Cardiac muscle cell (in vitro differentiated cells and primary cell): Measurements from ENCODE around the gene CAMTA2. TPM values are rescaled to one million over a fixed set of nuclear protein-coding genes. Genes with fewer than 3 reads are reported as not detected.
"Not testable (repeated sequence)": the region's sequence is repeated elsewhere in the genome, so short reads cannot be mapped to it uniquely, and the experiment has no call there.

Experiments
- DNase-seq, 2 donors: peaks; one replicate each; pipeline versions ENCODE4 v3.0.0 to v3.0.0-alpha.2; 2010 to 2017; ENCODE audit warnings: low read depth in 1 of 2, low spot score in 1 of 2
- H3K27ac ChIP-seq: fragments of 200-600 bp; sonication (generic); 2 replicates; pipeline ENCODE4 v1.5.1; 2016
- H3K27me3 ChIP-seq: fragments of 200-600 bp; sonication (generic); 2 replicates; pipeline ENCODE4 v1.6.0; 2016; ENCODE audit warnings: control low read depth
- H3K36me3 ChIP-seq: fragments of 200-600 bp; sonication (generic); 2 replicates; pipeline ENCODE4 v1.5.1; 2016; ENCODE audit warnings: control low read depth
- H3K4me1 ChIP-seq: fragments of 200-600 bp; sonication (generic); 2 replicates; pipeline ENCODE4 v1.8.1; 2017; ENCODE audit warnings: low read depth, mild to moderate bottlenecking, mixed run types
- H3K4me3 ChIP-seq: fragments of 200-600 bp; sonication (generic); 2 replicates; pipeline ENCODE4 v1.5.1; 2016; ENCODE audit warnings: mild to moderate bottlenecking
- H3K9me3 ChIP-seq: fragments of 200-600 bp; sonication (generic); 2 replicates; pipeline ENCODE4 v1.5.1; 2017; ENCODE audit warnings: low read depth, mild to moderate bottlenecking, control low read depth
- CTCF ChIP-seq: IDR thresholded peaks from 2 replicates; pipeline ENCODE4 v1.5.1; 2012; ENCODE audit warnings: low read depth, mild to moderate bottlenecking, low read length
- polyA plus RNA-seq: library from polyadenylated mRNA; unstranded; fragments of >200 nt; fragmentation: Nextera tagmentation; extraction: Ambion mirVana; gene quantifications from 2 replicates; pipeline ENCODE4 v1.2.1, GENCODE V29; 2016
- total RNA-seq: library from RNA; depleted of rRNA; stranded (reverse); fragments of >200 nt; gene quantifications from 2 replicates; pipeline ENCODE4 v1.2.3, GENCODE V29; 2016

Gene CAMTA2
- total and polyA plus RNA-seq, 2 experiments from 2014 or later = 11.6 to 18.3 TPM

DNA sequence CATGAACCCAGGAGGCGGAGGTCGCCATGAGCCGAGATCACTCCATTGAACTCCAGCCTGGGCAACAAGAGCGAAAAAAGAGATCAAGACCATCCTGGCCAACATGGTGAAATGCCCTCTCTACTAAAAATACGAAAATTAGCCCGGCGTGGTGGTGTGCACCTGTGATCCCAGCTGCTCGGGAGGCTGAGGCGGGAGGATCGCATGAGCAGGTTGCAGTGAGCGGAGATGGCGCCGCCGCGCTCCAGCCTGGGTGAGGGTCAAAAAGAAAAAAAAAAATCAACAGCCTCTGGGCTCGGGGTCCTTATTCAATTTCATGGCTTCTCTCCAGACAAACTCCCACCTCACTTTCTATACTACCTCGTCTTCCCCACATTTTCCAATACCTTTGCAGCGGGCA, 58.6 kb downstream of the CAMTA2 start:
- H3K27ac ChIP-seq = no peak overlapping the region
- no peaks in the 10 kb centered on the region for H3K4me1 ChIP-seq
- H3K27me3 ChIP-seq = no peaks in the 10 kb centered on the region
- no peaks in the 10 kb centered on the region for H3K9me3 ChIP-seq
- H3K36me3 ChIP-seq = no peaks in the 10 kb centered on the region
- H3K4me3 ChIP-seq = no peak overlapping the region
- TF ChIP-seq CTCF = no peak
- DNase-seq = no peak

GRCh38 chr17:4926577-4927335, 60.7 kb downstream of the CAMTA2 start:
- not testable (repeated sequence) for H3K27ac ChIP-seq, H3K27me3 ChIP-seq, H3K4me3 ChIP-seq, H3K4me1 ChIP-seq, DNase-seq, H3K9me3 ChIP-seq, H3K36me3 ChIP-seq

DNA sequence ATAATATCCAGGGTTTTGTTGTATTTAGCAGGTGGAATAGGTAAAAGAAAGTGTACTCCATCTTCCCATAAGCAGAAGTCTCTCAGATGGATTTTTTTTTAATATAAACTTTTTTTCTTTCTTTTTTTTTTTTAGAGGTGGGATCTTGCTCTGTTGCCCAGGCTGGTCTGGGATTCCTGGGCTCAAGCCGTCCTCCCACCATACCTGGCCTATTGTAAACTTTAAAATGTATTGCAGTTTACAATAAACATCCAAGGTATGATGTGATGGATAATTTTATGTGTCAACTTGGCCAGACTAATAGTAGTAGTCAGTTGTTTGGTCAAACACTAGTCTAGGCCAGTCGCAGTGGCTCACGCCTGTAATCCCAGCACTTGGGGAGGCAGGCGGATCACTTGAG, 66.2 kb downstream of the CAMTA2 start:
- no peak overlapping the region for H3K27ac ChIP-seq
- DNase-seq = no peak
- H3K4me1 ChIP-seq = peaks cover 7% of the 10 kb centered on the region
- H3K9me3 ChIP-seq = no peaks in the 10 kb centered on the region
- H3K4me3 ChIP-seq = no peak overlapping the region
- no peak for TF ChIP-seq CTCF
- no peaks in the 10 kb centered on the region for H3K27me3 ChIP-seq
- H3K36me3 ChIP-seq = no peaks in the 10 kb centered on the region

DNA sequence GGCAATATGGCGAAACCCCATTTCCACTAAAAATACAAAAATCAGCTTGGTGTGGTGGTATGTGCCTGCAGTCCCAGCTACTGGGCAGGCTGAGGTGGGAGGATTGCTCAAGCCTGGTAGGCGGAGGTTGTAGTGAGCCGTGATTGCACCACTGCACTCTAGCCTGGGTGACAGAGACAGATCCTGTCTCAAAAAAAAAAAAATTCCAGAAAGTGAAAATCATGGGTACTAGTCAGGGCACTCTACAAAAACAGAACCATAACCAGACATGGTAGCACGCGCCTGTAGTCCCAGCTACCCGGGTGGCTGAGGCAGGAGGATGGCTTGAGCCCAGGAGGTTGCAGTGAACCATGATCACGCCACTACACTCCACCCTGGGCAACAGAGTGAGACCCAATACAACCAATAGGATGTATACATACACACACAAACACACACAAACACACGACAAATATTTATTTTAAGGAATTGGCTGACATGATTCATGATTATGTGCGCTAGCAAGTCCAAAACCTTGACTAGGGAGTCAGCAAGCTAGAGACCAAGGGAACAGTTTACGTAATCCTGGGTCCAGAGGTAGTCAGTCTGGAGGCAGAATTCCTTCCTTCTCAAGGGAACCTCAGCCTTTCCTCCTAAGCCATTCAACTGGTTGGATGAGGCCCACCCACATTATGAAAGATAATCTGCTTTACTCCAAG, 67.0 kb downstream of the CAMTA2 start:
- no peak overlapping the region for H3K4me3 ChIP-seq
- H3K9me3 ChIP-seq = no peaks in the 10 kb centered on the region
- peak in 1 of 2 donors; percentile 78 for DNase-seq
- peaks cover 7% of the 10 kb centered on the region for H3K4me1 ChIP-seq
- H3K27me3 ChIP-seq = no peaks in the 10 kb centered on the region
- TF ChIP-seq CTCF = no peak
- H3K36me3 ChIP-seq = no peaks in the 10 kb centered on the region
- no peak overlapping the region for H3K27ac ChIP-seq

DNA sequence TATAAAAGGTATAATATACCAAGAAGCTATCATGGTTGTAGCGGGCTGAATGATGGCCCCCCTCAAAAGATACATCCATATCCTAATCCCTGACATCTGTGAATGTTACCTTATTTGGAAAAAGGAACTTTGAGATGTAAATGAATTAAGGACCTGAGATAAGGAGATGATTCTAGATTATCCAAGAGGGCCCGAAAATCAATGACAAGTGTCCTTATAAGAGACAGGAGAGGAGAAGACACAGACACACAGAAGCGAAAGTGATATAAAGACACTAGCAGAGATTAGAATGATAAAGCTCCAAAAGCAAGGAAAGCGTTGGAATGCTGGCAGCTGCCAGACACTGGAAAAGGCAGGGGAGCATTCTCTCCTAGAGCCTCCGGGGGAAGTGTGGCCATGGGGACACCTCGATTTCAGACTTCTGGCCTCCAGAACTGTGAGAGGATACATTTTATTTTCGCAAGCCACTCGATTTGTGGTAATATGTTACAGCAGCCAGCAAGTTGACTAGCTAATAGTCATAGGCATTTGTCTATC, 67.9 kb downstream of the CAMTA2 start:
- no peaks in the 10 kb centered on the region for H3K9me3 ChIP-seq
- H3K36me3 ChIP-seq = no peaks in the 10 kb centered on the region
- peaks cover 7% of the 10 kb centered on the region for H3K4me1 ChIP-seq
- peak overlapping the region; percentile 48 for H3K27ac ChIP-seq
- no peak overlapping the region for H3K4me3 ChIP-seq
- TF ChIP-seq CTCF = no peak
- H3K27me3 ChIP-seq = no peaks in the 10 kb centered on the region
- no peak for DNase-seq

Other genes starting within 250 kb of the CAMTA2 start
- not detected in 2 replicates for gene ZMYND15, start 247.8 kb downstream of the CAMTA2 start, total RNA-seq
- gene ZMYND15, start 247.8 kb downstream of the CAMTA2 start, polyA plus RNA-seq = not detected in 2 replicates
- gene CXCL16, start 247.7 kb downstream of the CAMTA2 start, total RNA-seq = 0.60 and 0.66 TPM in 2 replicates
- 0.89 and 1.2 TPM in 2 replicates for gene CXCL16, start 247.7 kb downstream of the CAMTA2 start, polyA plus RNA-seq
- gene TM4SF5, start 215.8 kb downstream of the CAMTA2 start, total RNA-seq = not detected in 2 replicates
- not detected in 2 replicates for gene TM4SF5, start 215.8 kb downstream of the CAMTA2 start, polyA plus RNA-seq
- gene VMO1, start 201.3 kb downstream of the CAMTA2 start, total RNA-seq = 0.78 and 2.2 TPM in 2 replicates
- gene VMO1, start 201.3 kb downstream of the CAMTA2 start, polyA plus RNA-seq = 1.1 and 1.2 TPM in 2 replicates
- not detected in 2 replicates for gene GLTPD2, start 198.7 kb downstream of the CAMTA2 start, total RNA-seq
- 4.1 and 5.4 TPM in 2 replicates for gene GLTPD2, start 198.7 kb downstream of the CAMTA2 start, polyA plus RNA-seq
- 136 and 260 TPM in 2 replicates for gene PSMB6, start 191.5 kb downstream of the CAMTA2 start, total RNA-seq
- 409 and 580 TPM in 2 replicates for gene PSMB6, start 191.5 kb downstream of the CAMTA2 start, polyA plus RNA-seq
- 15.0 and 18.3 TPM in 2 replicates for gene PLD2, start 180.5 kb downstream of the CAMTA2 start, total RNA-seq
- gene PLD2, start 180.5 kb downstream of the CAMTA2 start, polyA plus RNA-seq = 12.4 and 16.8 TPM in 2 replicates
- gene MINK1, start 154.3 kb downstream of the CAMTA2 start, total RNA-seq = 31.3 and 47.7 TPM in 2 replicates
- gene MINK1, start 154.3 kb downstream of the CAMTA2 start, polyA plus RNA-seq = 27.1 and 35.9 TPM in 2 replicates
- gene C17orf107, start 88.1 kb downstream of the CAMTA2 start, total RNA-seq = 1.7 and 7.4 TPM in 2 replicates
- gene C17orf107, start 88.1 kb downstream of the CAMTA2 start, polyA plus RNA-seq = 1.3 and 1.6 TPM in 2 replicates
- 0.35 and 1.5 TPM in 2 replicates for gene CHRNE, start 84.6 kb downstream of the CAMTA2 start, total RNA-seq
- gene CHRNE, start 84.6 kb downstream of the CAMTA2 start, polyA plus RNA-seq = 0.32 and 1.1 TPM in 2 replicates
- gene GP1BA, start 55.4 kb downstream of the CAMTA2 start, total RNA-seq = not detected in 2 replicates
- 0.61 and 0.81 TPM in 2 replicates for gene GP1BA, start 55.4 kb downstream of the CAMTA2 start, polyA plus RNA-seq
- gene SLC25A11, start 47.6 kb downstream of the CAMTA2 start, total RNA-seq = 118 and 127 TPM in 2 replicates
- gene SLC25A11, start 47.6 kb downstream of the CAMTA2 start, polyA plus RNA-seq = 223 and 229 TPM in 2 replicates
- gene RNF167, start 47.4 kb downstream of the CAMTA2 start, total RNA-seq = 67.4 and 73.4 TPM in 2 replicates
- 71.4 and 77.1 TPM in 2 replicates for gene RNF167, start 47.4 kb downstream of the CAMTA2 start, polyA plus RNA-seq
- 1,337 and 2,688 TPM in 2 replicates for gene PFN1, start 39.1 kb downstream of the CAMTA2 start, total RNA-seq
- 1,185 and 1,476 TPM in 2 replicates for gene PFN1, start 39.1 kb downstream of the CAMTA2 start, polyA plus RNA-seq
- 595 and 1,068 TPM in 2 replicates for gene ENO3, start 36.6 kb downstream of the CAMTA2 start, total RNA-seq
- gene ENO3, start 36.6 kb downstream of the CAMTA2 start, polyA plus RNA-seq = 955 and 1,853 TPM in 2 replicates
- gene SPAG7, start 19.9 kb downstream of the CAMTA2 start, total RNA-seq = 199 and 227 TPM in 2 replicates
- 394 and 399 TPM in 2 replicates for gene SPAG7, start 19.9 kb downstream of the CAMTA2 start, polyA plus RNA-seq
- 1.9 and 6.7 TPM in 2 replicates for gene INCA1, start 9.8 kb upstream of the CAMTA2 start, total RNA-seq
- gene INCA1, start 9.8 kb upstream of the CAMTA2 start, polyA plus RNA-seq = 6.4 and 6.9 TPM in 2 replicates
- 57.9 and 65.8 TPM in 2 replicates for gene KIF1C, start 10.3 kb upstream of the CAMTA2 start, total RNA-seq
- gene KIF1C, start 10.3 kb upstream of the CAMTA2 start, polyA plus RNA-seq = 62.9 and 67.1 TPM in 2 replicates
- gene SLC52A1, start 47.8 kb upstream of the CAMTA2 start, total RNA-seq = not detected in 2 replicates
- 0.16 TPM in 1 of 2 replicates, not detected in the other for gene SLC52A1, start 47.8 kb upstream of the CAMTA2 start, polyA plus RNA-seq
- 0.21 and 0.95 TPM in 2 replicates for gene ZFP3, start 90.8 kb upstream of the CAMTA2 start, total RNA-seq
- 1.5 and 2.4 TPM in 2 replicates for gene ZFP3, start 90.8 kb upstream of the CAMTA2 start, polyA plus RNA-seq
- 14.2 and 21.0 TPM in 2 replicates for gene ZNF232, start 124.2 kb upstream of the CAMTA2 start, total RNA-seq
- 13.8 and 18.2 TPM in 2 replicates for gene ZNF232, start 124.2 kb upstream of the CAMTA2 start, polyA plus RNA-seq
- 0.03 TPM in 1 of 2 replicates, not detected in the other for gene USP6, start 128.4 kb upstream of the CAMTA2 start, total RNA-seq
- gene USP6, start 128.4 kb upstream of the CAMTA2 start, polyA plus RNA-seq = 0.53 and 0.54 TPM in 2 replicates
- gene ZNF594, start 204.2 kb upstream of the CAMTA2 start, total RNA-seq = 23.3 and 30.6 TPM in 2 replicates
- 13.6 and 16.2 TPM in 2 replicates for gene ZNF594, start 204.2 kb upstream of the CAMTA2 start, polyA plus RNA-seq
- gene SCIMP, start 247.2 kb upstream of the CAMTA2 start, total RNA-seq = not detected in 2 replicates
- 0.72 and 0.91 TPM in 2 replicates for gene SCIMP, start 247.2 kb upstream of the CAMTA2 start, polyA plus RNA-seq